ENCODE results near the gene SHOC1. TPM values are rescaled to one million over a fixed set of nuclear protein-coding genes. Genes with fewer than 3 reads are reported as not detected.

Gene SHOC1
- total RNA-seq, 2 experiments from 2014 or later: not detected

DNA sequence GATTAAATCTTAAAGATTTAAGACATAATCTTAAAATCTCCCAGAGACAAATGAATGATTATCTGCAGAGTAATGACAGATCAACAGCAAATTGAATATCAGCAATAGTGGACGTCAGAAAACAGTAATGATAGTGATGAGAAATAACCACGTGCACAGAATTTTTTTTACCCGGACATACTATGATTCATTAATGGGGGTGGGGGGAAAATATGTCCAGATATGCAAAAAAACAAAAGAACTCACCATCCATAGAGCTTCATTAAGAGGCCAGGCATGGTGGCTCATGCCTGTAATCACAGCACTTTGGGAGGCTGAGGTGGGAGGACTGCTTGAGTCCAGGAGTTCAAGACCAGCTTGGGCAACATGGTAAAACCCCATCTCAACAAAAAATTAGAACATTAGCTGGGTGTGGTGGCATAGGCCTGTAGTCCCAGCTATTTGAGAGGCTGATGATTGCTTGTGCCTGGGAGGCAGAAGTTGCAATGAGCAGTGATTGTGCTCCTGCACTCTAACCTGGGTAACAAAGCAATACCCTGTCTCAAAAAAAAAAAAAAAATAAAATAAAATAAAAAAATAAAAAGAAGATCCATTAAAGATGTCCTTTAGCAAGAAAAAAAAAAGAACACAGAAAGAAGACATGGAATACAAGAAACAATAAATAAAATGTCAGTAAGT is 30.9 kb upstream of the SHOC1 start:
- H3K4me3 ChIP-seq (ENCODE audit: low read depth, low read length, poor library complexity, severe bottlenecking): no peak overlapping the region
- H3K79me2 ChIP-seq (ENCODE audit: insufficient read depth, low read depth, low read length): no peaks in the 10 kb centered on the region
- no TSS peak for BruUV-seq (replicated peaks)
- H3K9me3 ChIP-seq (ENCODE audit: low read length): no peaks in the 10 kb centered on the region
- no peaks in the 10 kb centered on the region for H3K36me3 ChIP-seq (ENCODE audit: insufficient read depth, low read length)
- no peaks in the 10 kb centered on the region for H3K4me1 ChIP-seq (ENCODE audit: insufficient read depth, low read length, poor library complexity, severe bottlenecking)
- no peak overlapping the region for H3K4me2 ChIP-seq (ENCODE audit: low read length)
- ChIA-PET POLR2A (interaction anchor here (0.8 to 1.8 kb wide), 2 partner anchors 49 to 254 kb away, joined by 3 read pairs; no protein-coding TSS in a partner anchor), CTCF (ENCODE audit: unreplicated experiment) (no interaction called here)
- DNase-seq (ENCODE audit: low spot score): no peak
- H3K27ac ChIP-seq (ENCODE audit: low read depth, low read length, poor library complexity, severe bottlenecking): no peak overlapping the region
- intact Hi-C loops (cut with micrococcal nuclease; ENCODE audit: unreplicated experiment): no loop called here
- H2AFZ ChIP-seq (ENCODE audit: low read length): no peak overlapping the region
- no peaks in the 10 kb centered on the region for H4K20me1 ChIP-seq (ENCODE audit: insufficient read depth, low read length)
- no peaks in the 10 kb centered on the region for H3K9me2 ChIP-seq (ENCODE audit: insufficient read depth, low read length)
- TF ChIP-seq EZH2phosphoT487 (IDR thresholded peaks at IDR 0.05; ENCODE audit: borderline replicate concordance, low read depth, low read length): no peak
- TF ChIP-seq, protein P1, sequence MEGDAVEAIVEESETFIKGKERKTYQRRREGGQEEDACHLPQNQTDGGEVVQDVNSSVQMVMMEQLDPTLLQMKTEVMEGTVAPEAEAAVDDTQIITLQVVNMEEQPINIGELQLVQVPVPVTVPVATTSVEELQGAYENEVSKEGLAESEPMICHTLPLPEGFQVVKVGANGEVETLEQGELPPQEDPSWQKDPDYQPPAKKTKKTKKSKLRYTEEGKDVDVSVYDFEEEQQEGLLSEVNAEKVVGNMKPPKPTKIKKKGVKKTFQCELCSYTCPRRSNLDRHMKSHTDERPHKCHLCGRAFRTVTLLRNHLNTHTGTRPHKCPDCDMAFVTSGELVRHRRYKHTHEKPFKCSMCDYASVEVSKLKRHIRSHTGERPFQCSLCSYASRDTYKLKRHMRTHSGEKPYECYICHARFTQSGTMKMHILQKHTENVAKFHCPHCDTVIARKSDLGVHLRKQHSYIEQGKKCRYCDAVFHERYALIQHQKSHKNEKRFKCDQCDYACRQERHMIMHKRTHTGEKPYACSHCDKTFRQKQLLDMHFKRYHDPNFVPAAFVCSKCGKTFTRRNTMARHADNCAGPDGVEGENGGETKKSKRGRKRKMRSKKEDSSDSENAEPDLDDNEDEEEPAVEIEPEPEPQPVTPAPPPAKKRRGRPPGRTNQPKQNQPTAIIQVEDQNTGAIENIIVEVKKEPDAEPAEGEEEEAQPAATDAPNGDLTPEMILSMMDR (conservative IDR thresholded peaks at IDR 0.05; ENCODE audit: low read length): no peak

DNA sequence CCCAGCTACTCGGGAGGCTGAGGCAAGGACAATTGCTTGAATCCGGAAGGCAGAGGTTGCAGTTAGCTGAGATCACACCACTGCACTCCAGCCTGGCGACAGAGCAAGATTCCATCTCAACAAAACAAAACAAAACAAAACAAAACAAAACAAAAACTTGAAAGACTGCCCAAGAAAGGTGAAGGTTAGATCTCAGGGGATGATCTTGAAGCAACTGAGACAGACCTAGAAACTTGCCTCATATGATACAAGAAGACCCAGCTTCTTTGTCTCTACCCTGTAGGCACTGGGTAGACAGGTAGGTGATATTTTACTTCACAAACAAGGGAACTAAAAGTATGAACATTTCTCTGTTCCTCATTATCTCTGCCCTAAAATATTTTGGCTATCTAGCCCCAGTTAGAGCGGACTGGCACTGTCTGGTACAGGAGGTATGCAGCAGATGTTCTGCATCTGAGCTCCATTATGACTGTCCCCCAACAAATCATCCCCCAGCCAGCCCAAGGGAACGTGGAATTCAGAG is 26.3 kb upstream of the SHOC1 start:
- CTCF ChIA-PET (ENCODE audit: unreplicated experiment): no interaction called here
- H3K9me2 ChIP-seq (ENCODE audit: insufficient read depth, low read length): no peaks in the 10 kb centered on the region
- no peak for DNase-seq (ENCODE audit: low spot score)
- no peaks in the 10 kb centered on the region for H4K20me1 ChIP-seq (ENCODE audit: insufficient read depth, low read length)
- H3K4me3 ChIP-seq (ENCODE audit: low read depth, low read length, poor library complexity, severe bottlenecking): no peak overlapping the region
- H3K36me3 ChIP-seq (ENCODE audit: insufficient read depth, low read length): no peaks in the 10 kb centered on the region
- no peaks in the 10 kb centered on the region for H3K4me1 ChIP-seq (ENCODE audit: insufficient read depth, low read length, poor library complexity, severe bottlenecking)
- H3K9me3 ChIP-seq (ENCODE audit: low read length): no peaks in the 10 kb centered on the region
- TF ChIP-seq, protein P1 (conservative IDR thresholded peaks at IDR 0.05; ENCODE audit: low read length): no peak
- TF ChIP-seq EZH2phosphoT487 (IDR thresholded peaks at IDR 0.05; ENCODE audit: borderline replicate concordance, low read depth, low read length): no peak
- no peak overlapping the region for H3K4me2 ChIP-seq (ENCODE audit: low read length)
- intact Hi-C loops (cut with micrococcal nuclease; ENCODE audit: unreplicated experiment): no loop called here
- no peak overlapping the region for H3K27ac ChIP-seq (ENCODE audit: low read depth, low read length, poor library complexity, severe bottlenecking)
- POLR2A ChIA-PET: no interaction called here
- no peak overlapping the region for H2AFZ ChIP-seq (ENCODE audit: low read length)
- no peaks in the 10 kb centered on the region for H3K79me2 ChIP-seq (ENCODE audit: insufficient read depth, low read depth, low read length)
- BruUV-seq (replicated peaks): no TSS peak

DNA sequence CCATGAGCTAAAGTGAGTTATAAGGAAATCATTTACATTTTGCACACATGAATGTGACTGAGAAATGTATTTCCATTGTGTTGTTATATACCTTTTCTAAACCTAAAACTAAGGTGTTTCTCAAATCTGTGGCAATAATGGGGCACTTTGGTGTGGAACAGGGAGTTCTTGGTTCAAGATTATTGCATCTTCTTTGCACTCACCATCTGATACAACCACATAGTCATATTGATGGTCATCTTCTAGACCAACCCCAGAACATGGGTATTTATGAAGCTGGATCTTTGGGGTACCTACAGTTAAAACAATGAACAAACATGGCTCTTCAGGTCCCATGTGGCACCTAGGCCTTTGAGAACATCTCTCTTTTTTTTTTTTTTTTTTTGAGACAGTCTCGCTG is 24.6 kb upstream of the SHOC1 start:
- BruUV-seq (replicated peaks): no TSS peak
- DNase-seq (ENCODE audit: low spot score): no peak
- Histone ChIP-seq H3K9me3 (ENCODE audit: low read length) (no peaks in the 10 kb centered on the region), H3K9me2 (ENCODE audit: insufficient read depth, low read length) (no peaks in the 10 kb centered on the region), H3K4me2 (ENCODE audit: low read length) (no peak overlapping the region), H3K4me1 (ENCODE audit: insufficient read depth, low read length, poor library complexity, severe bottlenecking) (no peaks in the 10 kb centered on the region), H2AFZ (ENCODE audit: low read length) (no peak overlapping the region), H3K4me3 (ENCODE audit: low read depth, low read length, poor library complexity, severe bottlenecking) (no peak overlapping the region), H4K20me1 (ENCODE audit: insufficient read depth, low read length) (no peaks in the 10 kb centered on the region), H3K79me2 (ENCODE audit: insufficient read depth, low read depth, low read length) (no peaks in the 10 kb centered on the region), H3K27ac (ENCODE audit: low read depth, low read length, poor library complexity, severe bottlenecking) (no peak overlapping the region), H3K36me3 (ENCODE audit: insufficient read depth, low read length) (no peaks in the 10 kb centered on the region)
- intact Hi-C loops (cut with micrococcal nuclease; ENCODE audit: unreplicated experiment): no loop called here
- ChIA-PET POLR2A (interaction anchor here (0.7 kb wide), 1 partner anchor 77 kb away, joined by 5 read pairs; the partner anchor contains the start of gene UGCG), CTCF (ENCODE audit: unreplicated experiment) (no interaction called here)
- no peak for TF ChIP-seq EZH2phosphoT487 (IDR thresholded peaks at IDR 0.05; ENCODE audit: borderline replicate concordance, low read depth, low read length)
- TF ChIP-seq, protein P1 (conservative IDR thresholded peaks at IDR 0.05; ENCODE audit: low read length): no peak

All from OCI-LY7 (cell line).